Thyroid gland (tissue), 4 donors: Measurements from ENCODE around the gene MMUT.

Experiments used
- CTCF ChIP-seq, 6 experiments: fragments of 200-600 bp in 3 of 6; fragments of 450-650 bp in 3 of 6; sonication (generic) in 3 of 6; IDR thresholded peaks; one replicate each; pipeline ENCODE4 v1.5.1; 2016 to 2019; ENCODE audit warnings: antibody characterized with exemption in 6 of 6, mild to moderate bottlenecking in 2 of 6, inconsistent platforms in 1 of 6, moderate library complexity in 1 of 6
- POLR2A ChIP-seq, 2 donors: fragments of 450-650 bp; IDR thresholded peaks; one replicate each; pipeline ENCODE4 v1.6.1; 2017; ENCODE audit warnings: antibody characterized with exemption in 2 of 2, mild to moderate bottlenecking in 2 of 2, moderate library complexity in 1 of 2

GRCh38 chr6:49462927-49463611, at the start of gene MMUT, which contains the start of gene CENPQ:
- peak in 1 of 6 experiments; percentile 25 for TF ChIP-seq CTCF (IDR thresholded peaks at IDR 0.05)
- peak in 1 of 2 donors; percentile 80 for TF ChIP-seq POLR2A (IDR thresholded peaks at IDR 0.05)
